ENCODE data around the gene SLC38A5. TPM values are rescaled to one million over a fixed set of nuclear protein-coding genes. Genes with fewer than 3 reads are reported as not detected.

The SLC38A5 gene
- total RNA-seq, 1 donor from 2014 or later, result 25.3 TPM

- no peak for DNase-seq (ENCODE audit: low spot score)
Observed at GRCh38 chrX:48491809-48492208, 21.7 kb upstream of the SLC38A5 start.

- DNase-seq (ENCODE audit: low spot score), result no peak
Observed at GRCh38 chrX:48490661-48491060, 20.6 kb upstream of the SLC38A5 start.

- DNase-seq (ENCODE audit: low spot score), result no peak
Observed at GRCh38 chrX:48489892-48490291, 19.8 kb upstream of the SLC38A5 start.

- DNase-seq (ENCODE audit: low spot score), result no peak
Observed at GRCh38 chrX:48489296-48489695, 19.2 kb upstream of the SLC38A5 start.

- DNase-seq (ENCODE audit: low spot score), result no peak
Observed at GRCh38 chrX:48488034-48488433, 18.0 kb upstream of the SLC38A5 start.

- DNase-seq (ENCODE audit: low spot score), result no peak
Observed at GRCh38 chrX:48487362-48487798, 17.3 kb upstream of the SLC38A5 start.

- no peak for DNase-seq (ENCODE audit: low spot score)
Observed at GRCh38 chrX:48482526-48482925, 12.5 kb upstream of the SLC38A5 start.

GRCh38 chrX:48480583-48480982 lies 10.5 kb upstream of the SLC38A5 start:
- no peak for DNase-seq (ENCODE audit: low spot score)

GRCh38 chrX:48480142-48480541 lies 10.1 kb upstream of the SLC38A5 start:
- no peak for DNase-seq (ENCODE audit: low spot score)

GRCh38 chrX:48478806-48479205 lies 8.7 kb upstream of the SLC38A5 start:
- DNase-seq (ENCODE audit: low spot score), result no peak

GRCh38 chrX:48477960-48478755 lies 8.1 kb upstream of the SLC38A5 start:
- DNase-seq (ENCODE audit: low spot score), result no peak

GRCh38 chrX:48476919-48477318 lies 6.9 kb upstream of the SLC38A5 start:
- DNase-seq (ENCODE audit: low spot score), result no peak

- peak; percentile 89 for DNase-seq (ENCODE audit: low spot score)
Observed at GRCh38 chrX:48475774-48476577, 5.9 kb upstream of the SLC38A5 start, which contains the start of gene FTSJ1. TSS of gene FTSJ1 (plus strand) at chrX:48476199. CDS start at chrX:48478048, 1,849 bp downstream.

- no peak for DNase-seq (ENCODE audit: low spot score)
Observed at GRCh38 chrX:48475296-48475695, 5.2 kb upstream of the SLC38A5 start.

- DNase-seq (ENCODE audit: low spot score), result no peak
Observed at GRCh38 chrX:48474581-48474980, 4.5 kb upstream of the SLC38A5 start.

- DNase-seq (ENCODE audit: low spot score), result no peak
Observed at GRCh38 chrX:48474127-48474526, 4.1 kb upstream of the SLC38A5 start.

- DNase-seq (ENCODE audit: low spot score), result no peak
Observed at GRCh38 chrX:48473704-48473990, 3.6 kb upstream of the SLC38A5 start.

GRCh38 chrX:48472851-48473703 lies 3.0 kb upstream of the SLC38A5 start:
- no peak for DNase-seq (ENCODE audit: low spot score)

GRCh38 chrX:48472225-48472624 lies 2.2 kb upstream of the SLC38A5 start:
- DNase-seq (ENCODE audit: low spot score), result no peak

- no peak for DNase-seq (ENCODE audit: low spot score)
Observed at GRCh38 chrX:48471504-48471903, 1.4 kb upstream of the SLC38A5 start.

- no peak for DNase-seq (ENCODE audit: low spot score)
Observed at GRCh38 chrX:48470833-48471118, 716 bp upstream of the SLC38A5 start.

Measured in ureter (tissue), 1 donor.